Activated CD8-positive, alpha-beta memory T cell treated with anti-CD3 and anti-CD28 coated beads, Interleukin-2, amount 50 U/mL, for 24 hours (primary cell): ENCODE measurements around the gene STAT5A.

Source experiments
- DNase-seq: peaks from one replicate; pipeline ENCODE4 v3.0.0-alpha.2; 2020; ENCODE audit errors: extremely low read depth

The STAT5A gene

GRCh38 chr17:42268236-42268635 lies 20.1 kb upstream of the STAT5A start:
- DNase-seq, result no peak

- no peak for DNase-seq
Observed at GRCh38 chr17:42270170-42270535, 18.1 kb upstream of the STAT5A start.

GRCh38 chr17:42270596-42270995 lies 17.7 kb upstream of the STAT5A start:
- no peak for DNase-seq

GRCh38 chr17:42271006-42271778 lies 17.1 kb upstream of the STAT5A start:
- no peak for DNase-seq

- no peak for DNase-seq
Observed at GRCh38 chr17:42271779-42272035, 16.6 kb upstream of the STAT5A start.

- no peak for DNase-seq
Observed at GRCh38 chr17:42272162-42272907, 16.0 kb upstream of the STAT5A start.

GRCh38 chr17:42273474-42274252 lies 14.6 kb upstream of the STAT5A start:
- no peak for DNase-seq

- no peak for DNase-seq
Observed at GRCh38 chr17:42274253-42274542, 14.1 kb upstream of the STAT5A start.

- no peak for DNase-seq
Observed at GRCh38 chr17:42274812-42275526, 13.3 kb upstream of the STAT5A start.

GRCh38 chr17:42275527-42276358 lies 12.6 kb upstream of the STAT5A start:
- no peak for DNase-seq

- DNase-seq, result no peak
Observed at GRCh38 chr17:42276359-42276608, 12.0 kb upstream of the STAT5A start, which contains the start of gene STAT5B. STAT5B (minus strand) TSS chr17:42276391; CDS start chr17:42232127, 44,264 bp downstream.

GRCh38 chr17:42276609-42277341 lies 11.5 kb upstream of the STAT5A start:
- DNase-seq, result no peak

GRCh38 chr17:42277342-42277712 lies 11.0 kb upstream of the STAT5A start:
- DNase-seq, result no peak

- no peak for DNase-seq
Observed at GRCh38 chr17:42279776-42280630, 8.3 kb upstream of the STAT5A start.

- no peak for DNase-seq
Observed at GRCh38 chr17:42281571-42282096, 6.7 kb upstream of the STAT5A start.

GRCh38 chr17:42282478-42283080 lies 5.7 kb upstream of the STAT5A start:
- no peak for DNase-seq

- DNase-seq, result no peak
Observed at GRCh38 chr17:42283241-42284023, 4.9 kb upstream of the STAT5A start.

- DNase-seq, result no peak
Observed at GRCh38 chr17:42284024-42284369, 4.3 kb upstream of the STAT5A start.

- DNase-seq, result no peak
Observed at GRCh38 chr17:42284566-42284965, 3.7 kb upstream of the STAT5A start.
